Activated T-helper 1 cell treated with Interleukin-2 at 50 U/mL for 16 hours (primary cell): Measurements from ENCODE around the gene DNASE1L1.

Source experiments
- DNase-seq: peaks from one replicate; pipeline ENCODE4 v3.0.0-alpha.2; 2020; ENCODE audit warnings: low read depth

The DNASE1L1 gene

DNA sequence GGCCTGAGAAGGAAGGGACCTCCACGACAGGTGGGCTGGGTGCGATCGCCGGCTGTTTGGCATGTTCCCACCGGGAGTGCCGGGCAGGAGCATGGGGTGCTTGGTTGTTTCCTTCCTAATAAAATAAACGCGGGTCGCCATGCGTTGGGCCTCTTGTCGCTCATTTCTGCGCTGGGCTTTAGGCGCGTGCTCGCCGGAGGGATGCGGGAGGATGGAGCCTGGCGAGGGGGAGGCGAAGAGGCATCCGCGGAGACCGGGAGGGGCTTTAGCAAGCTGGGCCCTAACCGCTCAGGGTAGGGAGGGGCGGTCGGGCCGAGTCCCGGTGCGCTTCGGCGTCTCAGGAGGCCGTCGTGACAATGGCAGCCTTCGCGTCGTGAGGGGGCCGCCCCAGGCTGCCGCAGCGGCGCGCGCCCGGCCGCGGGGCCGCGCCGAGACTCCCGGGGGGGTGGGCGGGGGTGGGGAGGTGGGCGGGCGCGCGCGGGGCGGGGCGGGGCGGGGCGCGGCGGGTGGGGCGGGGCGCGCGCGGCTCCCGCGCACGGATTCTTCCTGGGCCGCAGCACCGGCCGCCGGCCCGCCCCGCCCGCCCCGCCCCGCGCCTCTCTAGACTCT, 27.4 kb upstream of the DNASE1L1 start:
- peak; percentile 45 for DNase-seq

DNA sequence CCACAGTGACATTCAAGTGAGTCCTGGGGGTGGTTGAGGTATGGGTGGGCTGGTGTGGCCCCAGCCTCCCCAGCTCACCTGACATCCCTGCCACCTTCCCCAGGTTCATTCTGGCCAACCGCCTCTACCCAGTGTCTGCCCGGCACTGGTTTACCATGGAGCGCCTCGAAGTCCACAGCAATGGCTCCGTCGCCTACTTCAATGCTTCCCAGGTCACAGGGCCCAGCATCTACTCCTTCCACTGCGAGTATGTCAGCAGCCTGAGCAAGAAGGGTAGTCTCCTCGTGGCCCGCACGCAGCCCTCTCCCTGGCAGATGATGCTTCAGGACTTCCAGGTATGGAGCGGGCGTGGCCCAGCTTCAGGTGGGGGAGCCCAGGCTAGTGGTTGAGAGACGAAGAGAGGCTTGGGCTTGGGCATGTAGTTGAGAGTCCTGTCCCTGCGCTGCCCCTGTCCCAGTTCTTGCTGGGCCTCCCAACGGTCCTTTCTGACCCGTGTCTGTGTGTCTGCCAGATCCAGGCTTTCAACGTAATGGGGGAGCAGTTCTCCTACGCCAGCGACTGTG, 26.2 kb upstream of the DNASE1L1 start:
- no peak for DNase-seq

DNA sequence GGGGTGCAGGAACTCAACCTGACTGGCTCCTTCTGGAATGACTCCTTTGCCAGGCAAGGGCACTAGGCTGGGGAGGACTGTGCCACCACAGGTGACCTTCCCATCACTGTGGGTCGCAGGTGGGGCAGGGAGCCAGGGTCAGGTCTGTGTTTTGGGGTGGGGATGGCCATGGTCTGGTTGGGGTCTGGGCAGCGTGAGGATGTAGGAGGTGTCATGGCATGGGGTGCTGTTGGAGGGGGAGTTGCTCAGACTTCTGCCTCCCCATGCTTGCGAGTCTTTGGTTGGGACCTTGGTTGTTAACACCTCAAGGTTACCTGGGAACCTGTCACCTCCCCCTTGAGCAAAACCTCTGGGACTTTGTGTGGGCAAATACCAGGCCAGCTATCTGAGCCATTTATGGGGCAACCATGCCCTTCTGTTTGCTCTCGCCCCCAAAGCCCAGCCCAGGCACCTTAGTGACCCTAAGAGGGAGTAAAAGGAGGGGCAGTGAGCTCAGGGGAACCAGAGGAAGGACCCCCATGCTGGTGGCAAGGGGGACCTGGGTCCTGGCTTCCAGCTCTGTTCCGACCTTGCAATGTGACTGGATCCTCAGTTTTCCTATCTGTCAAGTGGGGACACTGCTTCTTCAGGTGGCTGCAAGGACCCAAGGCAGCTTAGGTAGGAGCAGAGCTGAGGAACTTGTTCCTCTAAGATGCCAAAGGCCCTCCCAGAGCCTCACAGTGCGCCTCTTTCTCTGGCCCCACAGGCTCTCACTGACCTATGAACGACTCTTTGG, 25.5 kb upstream of the DNASE1L1 start:
- DNase-seq = no peak

DNA sequence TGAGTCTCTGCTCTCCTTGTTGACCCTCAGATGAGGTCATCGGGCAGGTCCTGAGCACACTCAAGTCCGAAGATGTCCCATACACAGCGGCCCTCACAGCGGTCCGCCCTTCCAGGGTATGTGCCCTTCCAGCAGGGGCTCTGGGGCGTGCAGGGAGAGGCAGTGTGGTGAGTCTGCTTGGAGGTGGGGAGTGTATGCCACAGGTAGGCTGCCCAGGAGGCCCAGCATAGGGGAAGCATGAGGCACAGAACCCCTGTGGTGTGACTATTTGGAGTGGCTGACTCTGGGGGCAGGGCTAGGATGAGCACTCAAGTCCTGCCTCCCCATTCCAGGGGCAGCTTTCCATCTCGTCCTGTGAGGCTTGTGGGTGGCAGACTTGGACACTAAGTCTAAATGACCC, 24.6 kb upstream of the DNASE1L1 start:
- DNase-seq = no peak

DNA sequence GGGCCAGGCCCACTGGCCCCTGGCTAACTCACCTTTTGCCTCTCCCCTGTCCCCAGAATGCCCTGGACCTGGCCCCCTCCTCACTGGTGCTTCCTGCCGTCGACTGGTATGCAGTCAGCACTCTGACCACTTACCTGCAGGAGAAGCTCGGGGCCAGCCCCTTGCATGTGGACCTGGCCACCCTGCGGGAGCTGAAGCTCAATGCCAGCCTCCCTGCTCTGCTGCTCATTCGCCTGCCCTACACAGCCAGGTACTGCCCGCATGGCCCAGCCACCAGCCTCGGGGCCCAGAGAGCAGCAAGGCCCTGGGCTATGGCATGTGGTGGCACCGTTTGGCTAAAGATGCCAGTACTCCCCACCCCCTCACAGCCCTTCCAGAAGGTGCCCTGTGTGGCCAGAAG, 23.2 kb upstream of the DNASE1L1 start:
- no peak for DNase-seq

DNA sequence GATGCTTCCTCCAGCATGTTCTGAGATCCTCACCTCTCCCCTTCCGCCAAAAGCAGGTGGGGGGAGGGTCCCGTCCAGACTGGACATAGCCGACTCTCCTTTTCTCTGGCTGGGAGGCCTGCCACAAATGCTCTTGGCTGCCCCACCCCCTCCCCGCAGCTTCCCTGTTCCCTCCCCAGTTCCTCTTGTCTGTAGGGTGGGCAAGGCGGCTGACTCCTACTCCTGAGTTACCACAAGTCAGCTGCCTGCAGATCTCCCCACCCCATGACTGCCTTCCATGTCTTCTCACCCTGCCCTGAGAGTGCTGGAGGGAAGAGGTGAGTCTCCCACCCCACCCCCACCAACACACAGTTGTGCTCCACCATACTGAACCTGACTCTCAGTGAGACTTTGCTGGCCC, 22.3 kb upstream of the DNASE1L1 start:
- DNase-seq = no peak

DNA sequence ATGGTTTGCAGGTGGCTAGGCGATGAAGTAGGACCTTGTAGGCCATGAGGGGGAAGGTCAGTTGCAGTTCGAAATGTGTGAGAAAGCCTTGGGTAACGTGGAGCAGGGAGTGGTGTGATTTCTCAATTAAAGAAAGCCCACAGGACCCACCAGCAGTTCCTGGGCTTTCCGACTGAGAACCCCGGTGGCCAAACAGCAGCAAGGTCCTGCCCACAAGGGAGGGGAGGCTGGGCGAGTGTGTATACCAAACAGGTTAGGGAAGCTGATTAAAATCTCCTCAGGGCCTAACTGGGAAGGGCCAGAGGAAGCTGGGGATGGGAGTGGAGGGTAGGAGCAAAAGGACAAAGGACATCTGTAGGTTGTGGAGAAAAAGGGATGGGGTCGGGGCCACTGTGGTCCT, 21.9 kb upstream of the DNASE1L1 start:
- DNase-seq = no peak

DNA sequence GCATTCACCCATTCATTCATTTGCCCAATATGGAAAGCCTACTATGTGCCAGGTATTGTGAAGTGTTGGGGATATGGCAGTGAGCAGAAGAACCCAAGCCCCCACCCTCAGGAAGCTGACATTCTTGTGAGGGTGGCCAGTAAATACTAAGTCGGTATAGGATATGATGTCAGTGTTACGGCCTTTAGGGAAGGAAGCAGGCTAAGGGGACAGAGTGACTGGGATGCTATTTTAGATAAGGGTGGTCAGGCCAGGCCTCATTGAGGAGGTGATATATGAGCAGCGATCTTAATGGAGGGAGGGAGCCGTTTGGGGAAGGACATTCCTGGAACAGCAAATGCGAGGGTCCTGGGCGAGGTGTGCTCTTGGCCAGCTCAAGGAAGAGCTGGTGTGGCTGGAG, 21.4 kb upstream of the DNASE1L1 start:
- DNase-seq = no peak

DNA sequence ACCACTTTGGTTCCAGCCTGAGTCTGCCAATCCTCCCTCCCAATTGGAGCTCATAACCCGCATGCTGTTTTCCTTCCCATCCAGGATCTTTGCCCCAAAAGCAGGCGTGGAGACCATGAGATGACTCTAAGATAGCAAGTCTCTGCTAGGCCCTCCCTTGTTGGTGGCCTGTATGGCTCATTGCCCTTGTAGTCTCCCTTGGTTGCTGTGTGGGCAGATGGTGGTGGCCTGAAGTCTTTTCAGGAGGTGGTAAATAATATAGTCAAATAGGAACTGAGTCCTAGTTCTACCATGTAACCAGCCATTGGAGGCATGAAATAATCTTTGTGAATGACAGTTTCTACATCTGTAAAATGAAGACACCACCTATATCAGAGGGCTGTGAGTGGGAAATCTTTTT, 20.7 kb upstream of the DNASE1L1 start:
- no peak for DNase-seq

DNA sequence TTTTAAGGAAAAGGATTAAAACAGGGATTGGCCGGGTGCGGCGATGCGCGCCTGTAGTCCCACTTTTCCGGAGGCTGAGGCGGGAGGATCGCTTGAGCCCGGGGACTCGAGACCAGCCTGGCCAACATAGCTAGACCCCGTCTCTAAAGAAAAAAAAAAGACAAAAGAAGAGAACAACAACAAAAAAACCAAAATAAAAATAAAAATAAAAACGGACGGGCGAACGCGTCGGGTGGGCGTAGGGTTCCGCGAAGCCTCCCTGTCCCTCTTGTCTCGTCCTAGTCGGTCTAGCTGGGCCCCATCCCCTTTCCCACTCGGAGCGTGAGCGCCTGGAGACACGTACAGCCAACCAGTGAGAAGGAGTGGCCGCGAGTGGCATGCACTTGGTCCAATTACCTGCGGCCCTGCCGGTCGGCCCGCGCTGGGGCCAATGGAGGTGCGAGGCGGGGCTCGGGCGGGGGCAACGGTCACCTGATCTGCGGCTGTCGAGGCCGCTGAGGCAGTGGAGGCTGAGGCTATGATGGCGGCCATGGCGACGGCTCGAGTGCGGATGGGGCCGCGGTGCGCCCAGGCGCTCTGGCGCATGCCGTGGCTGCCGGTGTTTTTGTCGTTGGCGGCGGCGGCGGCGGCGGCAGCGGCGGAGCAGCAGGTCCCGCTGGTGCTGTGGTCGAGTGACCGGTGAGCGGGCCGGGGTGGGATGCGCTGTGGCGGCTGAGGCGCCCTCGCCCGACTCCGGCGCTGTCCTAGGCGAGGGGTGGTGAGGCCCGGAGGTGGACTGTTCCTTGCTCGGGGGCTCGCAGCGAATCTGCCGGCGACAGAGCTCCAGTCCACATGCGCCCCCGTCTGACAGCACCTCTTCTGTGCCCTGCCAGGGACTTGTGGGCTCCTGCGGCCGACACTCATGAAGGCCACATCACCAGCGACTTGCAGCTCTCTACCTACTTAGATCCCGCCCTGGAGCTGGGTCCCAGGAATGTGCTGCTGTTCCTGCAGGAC, 19.4 kb upstream of the DNASE1L1 start, which contains the start of gene ATP6AP1:
TSS of gene ATP6AP1 (plus strand) at position 502 of the 996 bp plus-strand sequence. CDS start at position 518, 16 bp downstream.
- DNase-seq = peak; percentile 81

DNA sequence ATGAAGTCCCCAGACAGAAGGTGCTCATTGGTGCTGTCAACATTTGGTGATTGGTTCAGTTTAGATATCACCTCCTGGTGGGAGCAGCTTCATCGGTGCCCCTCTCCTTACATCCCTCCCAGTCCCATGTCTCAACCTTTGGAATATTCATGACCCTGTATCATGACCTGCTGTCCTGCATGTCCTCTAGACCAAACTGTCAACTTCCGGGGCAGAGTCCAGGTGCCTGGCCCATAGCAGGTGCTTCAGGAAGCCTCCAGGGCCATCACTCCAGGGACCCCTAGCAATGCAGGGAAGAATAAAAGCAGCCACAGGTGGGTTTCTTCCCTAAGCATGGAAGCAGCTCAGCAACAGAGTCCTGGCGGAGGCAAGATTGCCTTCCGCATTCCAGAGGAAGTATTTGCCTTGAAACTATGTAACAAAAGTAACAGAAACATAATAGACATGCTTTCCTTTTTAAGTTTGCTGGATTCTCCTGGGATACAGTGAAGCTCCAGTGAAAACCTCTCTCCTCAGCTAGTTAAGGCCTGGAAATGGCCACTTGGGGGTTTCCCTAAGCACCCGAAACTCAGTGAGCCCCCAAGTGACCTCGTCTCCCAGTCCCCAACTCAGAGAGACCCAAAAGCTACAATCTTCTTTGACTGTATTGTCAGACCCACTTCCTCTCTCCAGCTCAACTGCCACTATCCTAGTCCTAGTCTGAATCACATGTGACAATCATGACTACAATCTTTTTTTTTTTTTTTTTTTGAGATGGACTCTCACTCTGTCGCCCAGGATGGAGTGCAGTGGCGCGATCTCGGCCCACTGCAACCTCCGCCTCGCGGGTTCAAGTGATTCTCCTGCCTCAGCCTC, 18.1 kb upstream of the DNASE1L1 start:
- DNase-seq = no peak

DNA sequence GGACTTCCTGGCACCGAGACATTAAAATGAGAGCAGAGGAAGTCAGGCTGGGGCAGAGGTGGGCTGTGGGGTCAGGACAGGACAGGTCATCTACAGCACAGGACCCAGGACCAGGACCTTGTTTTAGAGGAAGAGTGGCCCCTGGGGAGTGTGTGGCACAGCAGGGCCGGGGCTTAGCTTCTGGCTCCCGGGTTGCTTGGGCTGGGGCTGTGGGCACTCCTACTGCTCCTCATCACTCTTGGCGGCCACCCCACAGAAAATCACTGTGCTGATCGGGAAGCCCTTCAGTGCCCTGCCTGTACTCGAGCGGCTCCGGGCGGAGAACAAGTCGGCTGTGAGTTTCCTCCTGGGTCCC, 11.3 kb upstream of the DNASE1L1 start:
- no peak for DNase-seq

DNA sequence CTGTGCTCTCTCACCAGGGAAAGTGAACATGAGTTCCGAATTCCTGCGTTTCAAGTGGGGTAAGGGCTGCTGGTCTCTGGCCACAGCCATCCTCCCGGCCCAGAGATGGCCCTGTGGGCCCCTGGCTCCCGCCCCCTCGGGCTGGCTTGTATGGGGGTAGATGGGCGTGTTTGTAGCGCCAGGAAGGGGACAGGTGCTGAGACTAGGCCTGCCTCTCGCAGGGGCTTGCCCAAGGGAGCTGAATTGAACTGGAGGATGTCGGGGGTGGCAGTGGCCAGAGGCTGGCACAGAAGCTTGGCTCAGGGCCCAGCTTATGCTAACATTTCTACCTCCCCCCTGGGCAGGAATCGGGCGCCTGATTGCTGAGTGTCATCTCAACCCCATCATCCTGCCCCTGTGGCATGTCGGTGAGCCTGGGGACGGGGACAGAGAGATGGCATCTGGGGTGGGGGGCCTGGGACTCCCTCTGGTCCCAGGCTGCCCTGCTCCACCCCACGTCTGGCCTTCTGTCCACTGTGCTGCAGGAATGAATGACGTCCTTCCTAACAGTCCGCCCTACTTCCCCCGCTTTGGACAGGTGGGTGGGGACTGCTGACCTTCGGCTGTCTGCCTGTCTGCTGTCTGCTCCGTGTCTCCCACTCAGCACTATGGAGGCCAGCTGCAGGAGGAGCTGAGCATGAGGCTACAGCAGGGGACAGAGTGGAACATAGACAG, 10.8 kb upstream of the DNASE1L1 start:
- DNase-seq = no peak

DNA sequence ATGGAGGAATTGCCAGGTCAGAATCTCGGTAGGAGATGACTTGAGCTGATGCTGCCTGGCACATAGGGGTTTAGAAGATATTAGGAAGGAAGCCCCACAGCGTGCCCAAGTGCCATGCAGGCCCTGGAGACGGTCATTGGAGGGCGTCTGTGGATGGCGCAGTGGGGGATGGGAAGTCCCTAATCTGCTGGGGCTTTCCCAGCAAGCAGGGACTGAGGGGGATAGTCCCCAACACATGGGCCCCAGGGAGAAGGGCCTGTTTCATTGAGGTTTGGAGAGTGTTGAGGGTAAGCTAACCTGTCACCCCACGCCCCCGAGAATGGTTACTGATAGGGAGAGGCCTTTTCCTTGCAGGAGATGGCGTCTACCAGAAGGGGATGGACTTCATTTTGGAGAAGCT, 10.1 kb upstream of the DNASE1L1 start:
- DNase-seq = no peak

DNA sequence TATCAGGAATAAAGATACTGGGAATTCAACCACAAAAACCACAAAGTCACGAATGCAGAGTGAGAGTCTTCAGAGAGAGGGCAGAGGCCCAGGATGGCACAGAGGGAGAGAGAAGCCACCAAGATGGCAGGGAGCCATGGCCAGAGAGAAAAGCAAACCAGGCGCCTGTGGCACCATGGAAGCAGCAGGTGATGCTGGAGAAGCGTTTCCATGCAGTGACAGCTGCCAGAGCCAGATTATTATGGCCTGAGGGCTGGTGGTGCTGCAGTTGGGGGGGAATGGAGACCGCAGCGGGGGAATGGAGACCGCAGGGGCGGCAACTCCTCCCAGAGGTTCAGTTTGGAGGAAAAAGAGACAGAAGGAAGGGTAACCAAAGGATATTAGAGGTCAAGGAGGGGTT, 8.1 kb upstream of the DNASE1L1 start:
- DNase-seq = no peak

DNA sequence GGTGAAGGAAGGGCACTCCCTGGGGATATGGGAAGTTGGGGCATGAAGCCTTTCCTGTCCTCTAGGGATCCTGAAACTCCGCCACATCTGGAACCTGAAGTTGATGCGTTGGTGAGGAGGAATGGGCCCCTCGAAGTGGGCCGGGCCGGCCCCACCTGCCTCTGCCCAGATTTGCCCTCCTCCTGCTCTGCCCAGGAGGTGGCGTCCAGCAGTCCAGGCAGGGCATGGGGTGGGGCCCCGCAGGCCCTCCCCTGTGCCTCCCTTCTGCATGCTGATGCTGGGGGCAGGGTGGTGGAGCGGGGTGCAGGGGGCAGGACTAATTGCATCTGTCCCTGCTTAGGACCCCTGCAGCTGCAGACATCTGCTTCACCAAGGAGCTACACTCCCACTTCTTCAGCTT, 4.1 kb upstream of the DNASE1L1 start:
- DNase-seq = no peak

DNA sequence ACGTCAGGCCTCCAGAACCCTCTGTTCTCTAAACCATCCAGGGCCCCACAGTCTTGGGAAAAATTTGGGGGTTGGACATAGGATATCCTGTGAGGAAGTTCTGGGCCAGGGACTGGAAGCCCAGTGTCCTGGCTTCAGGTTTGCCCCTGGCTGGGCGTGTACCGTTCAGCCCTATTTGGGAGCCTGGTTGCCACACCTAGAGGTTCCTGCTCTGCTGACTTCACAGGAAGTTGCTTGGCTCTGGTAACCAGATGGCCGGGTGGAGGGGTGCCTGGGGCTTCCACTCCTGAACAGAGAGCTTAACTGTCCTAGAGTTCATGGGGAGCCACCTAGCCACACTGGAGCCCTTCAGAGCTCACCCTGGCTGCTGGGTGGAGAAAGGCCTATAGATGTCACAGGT, 3.4 kb upstream of the DNASE1L1 start:
- DNase-seq = no peak

DNA sequence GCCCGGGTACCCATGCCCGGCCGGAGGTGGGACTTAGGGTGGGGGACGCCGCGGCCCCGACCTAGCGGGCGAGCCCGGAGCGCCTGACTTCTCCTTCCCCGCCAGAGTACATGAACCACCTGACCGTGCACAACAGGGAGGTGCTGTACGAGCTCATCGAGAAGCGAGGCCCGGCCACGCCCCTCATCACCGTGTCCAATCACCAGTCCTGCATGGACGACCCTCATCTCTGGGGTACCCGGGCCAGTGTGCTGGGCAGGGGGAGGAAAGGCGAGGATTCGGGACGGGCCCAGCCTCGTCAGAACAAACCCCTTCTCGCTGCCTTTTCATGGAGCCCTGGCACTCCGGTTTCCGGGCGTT, 2.9 kb upstream of the DNASE1L1 start:
- DNase-seq = no peak

DNA sequence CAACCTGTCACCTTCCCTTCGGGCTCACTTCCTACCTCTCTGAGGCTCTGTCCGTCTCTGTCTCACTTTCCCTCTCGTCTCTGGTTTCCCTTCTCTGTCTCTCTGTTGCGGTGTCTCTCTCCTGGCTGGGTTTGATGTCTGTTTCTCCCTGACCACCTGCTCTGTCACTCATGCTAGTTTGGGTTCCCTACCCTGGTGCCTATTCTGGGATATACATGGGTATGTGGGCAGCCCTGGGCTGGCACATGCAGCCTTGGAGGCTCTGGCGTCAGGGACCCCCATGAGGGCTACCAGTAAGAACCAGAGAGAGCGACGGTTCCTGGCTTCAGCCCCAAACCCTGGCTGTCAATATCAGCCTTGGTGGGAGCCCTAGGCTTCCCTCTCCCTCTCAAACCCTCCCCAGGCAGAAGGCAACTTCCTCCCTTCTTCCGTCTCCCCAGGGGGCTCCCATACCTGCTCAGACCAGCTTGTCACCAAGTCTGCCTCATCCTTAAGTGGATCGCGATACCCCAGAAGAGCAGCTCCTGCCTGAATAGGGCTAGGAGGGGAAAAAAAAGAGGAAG, 314 bp downstream of the DNASE1L1 start:
- DNase-seq = no peak

DNA sequence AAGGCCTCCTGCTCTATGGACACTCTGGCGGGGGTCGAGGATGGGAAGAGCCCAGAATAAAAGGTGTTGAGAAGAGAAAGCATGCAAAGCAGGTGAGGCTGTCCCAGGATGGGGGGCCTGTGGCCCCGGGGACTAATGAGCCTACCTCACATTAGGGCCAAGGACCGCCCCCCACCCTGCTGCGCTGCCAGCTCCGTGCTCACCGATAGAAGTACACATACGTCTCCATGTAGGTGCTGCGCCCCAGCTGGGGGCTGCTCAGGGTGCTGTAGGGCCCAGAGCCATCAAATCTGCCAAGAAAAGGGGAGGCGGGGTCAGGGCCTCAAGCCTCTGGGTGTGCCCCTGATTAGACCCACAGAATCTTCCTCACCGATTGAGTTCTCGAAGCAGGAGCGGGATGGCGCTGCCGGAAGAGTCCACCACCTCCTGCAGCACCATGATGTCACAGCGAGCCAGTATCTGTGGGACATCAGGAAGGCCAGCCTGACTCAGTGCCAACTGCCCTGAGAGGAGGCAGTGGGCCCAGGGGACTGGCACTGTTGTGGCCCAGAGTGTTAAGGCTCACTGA, 4.3 kb downstream of the DNASE1L1 start:
- DNase-seq = no peak
